ENCODE data around the gene PAFAH1B1.
"Not testable (repeated sequence)": the region's sequence is repeated elsewhere in the genome, so short reads cannot be mapped to it uniquely, and the experiment has no call there.

The PAFAH1B1 gene

DNA sequence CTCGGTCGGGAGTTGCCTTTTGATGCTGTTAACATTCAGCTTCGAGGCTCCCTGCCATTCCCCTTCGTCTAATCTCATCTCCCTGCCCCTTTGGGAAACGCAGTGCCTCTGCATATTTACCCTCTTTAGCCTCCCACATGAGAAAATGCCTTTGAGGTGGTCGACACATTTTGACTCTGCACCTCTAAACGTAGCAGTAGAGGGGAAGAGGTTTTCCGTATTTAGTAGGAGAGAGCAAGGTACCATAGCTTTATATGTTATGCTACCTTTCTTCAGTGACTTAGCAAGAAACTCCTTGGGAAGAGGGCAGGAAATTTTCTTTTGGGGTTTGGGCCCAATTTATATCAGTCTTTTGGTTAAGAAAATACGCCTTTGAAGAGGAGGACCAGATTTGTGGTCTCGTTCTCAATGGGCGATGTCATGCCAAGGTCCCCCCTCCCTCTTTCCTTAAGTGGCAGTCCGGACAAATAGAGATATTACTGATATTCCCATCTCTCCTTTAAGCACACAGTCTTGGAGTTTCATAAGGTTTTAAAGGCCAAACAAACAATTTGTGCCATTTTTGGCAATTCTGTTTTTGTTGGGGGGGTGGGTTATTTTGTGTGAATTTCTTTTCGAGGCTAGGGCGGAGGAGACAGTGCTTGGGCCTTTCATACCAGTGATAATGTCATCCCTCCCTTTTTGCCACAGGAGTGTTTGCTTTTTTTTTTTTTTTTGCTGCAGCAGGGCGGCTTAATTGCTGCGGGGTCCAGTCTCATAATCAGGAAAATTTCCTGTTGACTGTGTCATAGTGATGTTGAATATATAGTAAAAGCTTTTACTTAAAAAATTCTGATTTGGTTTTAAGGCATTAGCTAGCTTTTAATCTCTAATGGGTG is 1.5 kb downstream of the PAFAH1B1 start:
- DNase-seq = no peak

DNA sequence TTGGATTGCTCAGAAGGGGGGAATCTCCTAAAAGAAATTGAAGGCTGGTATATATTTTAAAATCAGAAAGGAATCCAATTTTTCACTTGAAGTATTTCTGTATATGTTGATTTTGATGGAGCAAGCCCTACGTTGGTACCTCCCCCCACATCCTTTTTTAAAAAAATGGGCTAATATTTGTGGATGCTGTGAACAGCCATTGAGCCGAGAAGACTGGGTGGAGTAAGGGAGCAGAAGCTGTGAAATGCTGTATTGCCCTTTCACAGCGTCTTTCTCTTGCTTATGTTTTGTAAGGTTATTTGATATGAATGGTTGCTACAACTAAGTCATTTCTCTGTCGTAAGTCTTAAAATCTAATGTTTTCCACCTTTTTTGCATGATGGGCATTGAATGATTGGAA is 2.3 kb downstream of the PAFAH1B1 start:
- DNase-seq = no peak

DNA sequence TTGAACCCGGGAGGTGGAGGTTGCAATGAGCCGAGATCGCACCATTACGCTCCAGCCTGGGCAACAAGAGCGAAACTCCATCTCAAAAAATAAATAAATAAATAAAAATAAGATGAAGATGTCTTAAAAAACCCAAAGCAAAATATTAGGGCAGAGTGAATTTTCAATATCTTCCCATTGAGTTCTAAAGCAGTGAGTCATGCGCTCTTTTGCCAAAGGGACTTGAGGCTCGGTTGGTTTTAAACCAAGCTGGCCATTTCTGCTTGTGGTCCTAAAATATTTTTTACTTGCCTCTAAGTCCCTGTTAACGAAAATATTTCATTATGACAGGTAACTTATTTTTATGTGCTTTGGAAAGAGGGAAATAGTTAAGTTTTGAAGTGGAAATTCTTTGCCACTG is 4.7 kb downstream of the PAFAH1B1 start:
- DNase-seq = no peak

GRCh38 chr17:2602597-2603017 is 9.2 kb downstream of the PAFAH1B1 start:
- DNase-seq = no peak

GRCh38 chr17:2608350-2608913 is 15.0 kb downstream of the PAFAH1B1 start:
- DNase-seq = no peak

DNA sequence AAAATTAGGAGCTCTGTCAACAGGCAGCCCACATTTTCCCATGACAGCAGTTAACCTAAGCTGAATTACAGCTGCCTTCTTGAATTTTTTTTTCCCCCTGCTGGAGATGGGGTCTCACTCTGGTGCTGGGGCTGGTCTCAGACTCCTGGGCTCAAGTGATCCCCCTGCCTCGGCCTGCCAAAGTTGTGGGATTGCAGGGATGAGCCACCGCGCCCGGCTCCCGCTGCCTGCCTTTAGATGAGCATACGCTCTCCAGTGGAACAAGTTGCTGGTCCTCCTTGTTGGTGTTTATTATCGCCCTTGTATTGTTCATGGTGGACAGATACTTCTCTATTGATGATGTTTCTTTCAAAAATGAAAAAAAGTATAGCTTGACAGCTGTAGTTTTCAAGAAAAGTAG is 15.6 kb downstream of the PAFAH1B1 start:
- DNase-seq = no peak

DNA sequence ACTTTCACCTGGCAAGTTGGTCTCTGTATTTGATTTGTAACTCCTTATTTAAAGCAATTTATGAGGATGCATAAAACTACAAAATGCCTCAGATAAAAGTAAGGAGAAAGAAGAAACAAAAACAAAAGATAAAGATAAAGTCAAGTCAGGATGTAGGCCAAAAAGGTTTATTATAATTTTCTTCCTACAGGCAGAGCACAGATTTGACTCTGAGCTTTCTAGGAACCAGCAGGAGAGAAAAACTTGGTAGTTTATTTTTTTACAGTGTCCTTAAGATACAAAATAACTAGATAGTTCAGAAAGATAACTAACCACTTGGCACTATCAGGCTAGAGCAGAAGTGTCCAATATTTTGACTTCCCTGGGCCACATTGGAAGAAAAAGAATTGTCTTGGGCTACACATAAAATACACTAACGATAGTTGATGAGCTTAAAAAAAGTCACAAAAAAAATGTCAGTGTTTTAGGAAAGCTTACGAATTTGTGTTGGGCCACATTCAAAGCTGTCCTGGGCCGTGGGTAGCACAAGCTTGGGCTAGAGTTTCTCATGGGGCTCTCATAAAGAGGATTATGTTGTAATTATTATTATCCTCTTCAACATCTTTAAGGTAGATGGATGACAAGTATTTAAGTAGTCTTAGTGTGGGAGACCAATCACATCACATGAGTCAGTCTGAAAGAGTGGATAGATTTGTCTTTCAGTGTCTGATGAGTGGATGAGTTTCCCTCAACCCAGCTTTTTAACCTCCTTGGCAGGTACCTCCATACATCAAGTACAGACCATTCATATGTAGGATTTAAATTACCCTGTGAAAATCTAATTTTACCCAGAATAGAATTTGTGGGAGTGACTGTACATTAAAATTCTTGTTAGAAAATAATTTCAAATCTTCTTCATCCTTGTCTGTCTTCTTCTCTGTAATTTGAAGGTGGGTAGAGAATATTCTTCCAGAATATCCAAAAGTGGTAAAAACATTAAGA is 17.0 kb downstream of the PAFAH1B1 start:
- no peak for DNase-seq

DNA sequence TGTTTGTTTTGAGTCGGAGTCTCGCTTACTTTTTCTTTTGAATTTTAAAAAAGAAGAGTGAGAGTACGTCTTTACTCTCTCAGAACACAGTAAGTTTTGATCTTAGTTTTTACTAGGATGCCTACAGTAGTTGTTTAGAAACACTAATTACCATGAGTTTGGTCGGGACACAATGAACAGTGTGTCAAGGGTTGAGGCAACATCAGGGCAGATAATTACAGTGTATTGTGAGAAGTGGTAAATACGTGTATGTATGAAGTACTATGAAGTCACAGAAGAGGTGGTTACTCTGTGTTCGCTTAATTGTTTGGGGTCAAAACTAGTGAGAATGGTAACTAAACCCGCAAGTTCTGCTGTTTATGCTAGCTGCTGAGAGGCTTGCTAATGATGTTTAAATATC is 18.2 kb downstream of the PAFAH1B1 start:
- DNase-seq = no peak

- DNase-seq = no peak
These were observed 19.2 kb downstream of the PAFAH1B1 start for GRCh38 chr17:2612630-2613029.

DNA sequence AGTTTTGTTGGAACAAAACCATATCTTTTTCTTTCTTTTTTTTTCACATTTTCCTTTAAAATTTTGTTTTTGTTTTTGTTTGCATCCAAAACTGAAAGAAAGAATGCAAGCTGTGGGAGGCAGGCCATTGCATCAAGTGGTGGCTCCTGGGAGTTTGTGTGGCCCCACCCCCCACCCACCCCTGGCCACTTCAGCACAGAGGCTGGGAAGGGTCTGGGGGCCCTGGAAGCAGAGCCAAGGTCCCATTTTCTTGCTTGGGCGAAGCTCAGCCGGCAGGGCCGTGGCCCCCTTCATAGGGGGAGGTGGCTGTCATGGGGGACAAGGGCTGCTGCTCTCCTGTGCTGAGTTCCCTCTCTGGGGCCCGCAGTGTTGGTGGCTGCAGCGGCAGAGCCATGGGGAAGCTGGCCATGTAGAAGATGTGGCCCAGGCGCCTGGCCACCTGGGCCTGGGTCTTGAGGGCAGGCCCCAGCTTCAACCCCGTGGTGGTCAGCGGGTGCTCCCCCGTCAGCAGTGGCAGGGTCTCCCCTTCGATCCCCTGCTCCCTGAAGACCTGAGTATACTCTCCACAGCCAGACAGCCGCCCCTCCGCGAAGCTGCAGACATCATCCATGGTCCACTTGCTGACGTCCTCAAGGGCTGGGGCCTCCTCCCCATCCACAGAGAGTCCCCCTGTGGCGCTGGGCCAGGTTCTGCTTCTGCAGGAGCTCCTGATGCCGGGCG is 19.8 kb downstream of the PAFAH1B1 start:
- no peak for DNase-seq

- no peak for DNase-seq
These were observed 22.4 kb downstream of the PAFAH1B1 start for GRCh38 chr17:2615882-2616281.

DNA sequence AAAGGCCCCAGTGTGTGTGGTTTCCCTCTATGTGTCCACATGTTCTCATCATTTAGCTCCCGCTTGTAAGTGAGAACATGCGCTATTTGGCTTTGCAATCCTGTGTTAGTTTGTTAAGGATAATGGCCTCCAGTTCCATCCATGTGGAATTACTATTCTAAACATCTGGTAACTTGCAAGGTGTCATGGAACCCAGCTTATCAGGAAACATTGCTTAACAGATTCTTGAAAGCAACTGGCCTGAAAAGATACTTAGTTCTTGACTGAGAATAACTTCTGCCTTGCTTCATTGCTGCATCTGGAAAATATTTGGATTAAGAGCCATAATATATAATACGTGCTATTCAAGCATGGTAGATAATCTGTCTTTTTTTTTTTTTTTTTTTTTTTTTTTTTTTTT is 27.8 kb downstream of the PAFAH1B1 start:
- DNase-seq = no peak

DNA sequence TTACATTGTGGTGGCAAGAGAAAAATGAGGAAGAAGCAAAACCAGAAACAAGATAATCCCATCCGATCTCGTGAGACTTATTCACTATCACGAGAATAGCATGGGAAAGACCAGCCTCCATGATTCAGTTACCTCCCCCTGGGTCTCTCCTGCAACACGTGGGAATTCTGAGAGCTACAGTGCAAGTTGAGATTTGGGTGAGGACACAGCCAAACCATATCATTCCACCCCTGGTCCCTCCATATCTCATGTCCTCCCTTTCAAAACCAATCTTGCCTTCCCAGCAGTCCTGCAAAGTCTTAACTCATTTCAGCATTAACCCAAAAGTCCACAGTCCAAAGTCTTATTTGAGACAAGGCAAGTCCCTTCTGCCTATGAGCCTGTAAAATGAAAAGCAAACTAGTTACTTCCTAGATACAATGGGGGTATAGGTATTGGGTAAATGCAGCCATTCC is 28.5 kb downstream of the PAFAH1B1 start:
- not testable (repeated sequence) for DNase-seq

GRCh38 chr17:2622721-2623301 is 29.4 kb downstream of the PAFAH1B1 start:
- DNase-seq = not testable (repeated sequence)

DNA sequence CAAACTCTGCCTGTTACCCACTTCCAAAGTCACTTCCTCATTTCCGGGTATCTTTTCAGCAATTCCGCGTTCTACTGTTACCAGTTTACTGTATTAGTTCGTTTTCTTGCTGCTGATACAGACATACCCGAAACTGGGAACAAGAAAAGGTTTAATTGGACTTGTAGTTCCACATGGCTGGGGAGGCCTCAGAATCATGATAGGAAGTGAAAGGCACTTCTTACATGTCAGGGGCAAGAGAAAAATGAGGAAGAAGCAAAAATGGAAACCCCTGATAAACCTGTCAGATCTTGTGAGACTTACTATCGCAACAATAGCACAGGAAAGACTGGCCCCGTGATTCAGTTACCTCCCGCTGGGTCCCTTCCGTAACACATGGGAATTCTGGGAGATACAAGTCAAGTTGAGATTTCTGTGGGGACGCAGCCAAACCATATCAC is 30.9 kb downstream of the PAFAH1B1 start:
- no peak for DNase-seq

DNA sequence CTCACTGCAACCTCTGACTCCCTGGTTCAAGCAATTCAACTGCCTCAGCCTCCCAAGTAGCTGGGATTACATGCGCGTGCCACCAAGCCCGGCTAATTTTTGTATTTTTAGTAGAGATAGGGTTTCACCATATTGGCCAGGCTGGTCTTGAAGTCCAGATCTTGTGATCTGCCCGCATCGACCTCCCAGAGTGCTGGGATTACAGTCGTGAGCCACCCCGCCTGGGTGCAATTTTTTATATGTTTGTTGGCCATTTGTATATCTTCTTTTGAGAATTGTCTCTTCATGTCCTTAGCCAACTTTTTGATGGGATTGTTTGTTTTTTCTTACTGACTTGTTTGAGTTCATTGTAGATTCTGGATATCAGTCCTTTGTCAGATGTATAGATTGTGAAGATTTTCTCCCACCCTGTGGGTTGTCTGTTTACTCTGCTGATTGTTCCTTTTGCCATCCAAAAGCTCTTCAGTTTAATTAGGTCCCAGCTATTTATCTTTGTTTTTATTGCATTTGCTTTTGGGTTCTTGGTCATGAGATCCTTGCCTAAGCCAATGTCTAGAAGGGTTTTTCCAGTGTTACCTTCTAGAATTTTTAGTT is 33.3 kb downstream of the PAFAH1B1 start:
- not testable (repeated sequence) for DNase-seq

DNA sequence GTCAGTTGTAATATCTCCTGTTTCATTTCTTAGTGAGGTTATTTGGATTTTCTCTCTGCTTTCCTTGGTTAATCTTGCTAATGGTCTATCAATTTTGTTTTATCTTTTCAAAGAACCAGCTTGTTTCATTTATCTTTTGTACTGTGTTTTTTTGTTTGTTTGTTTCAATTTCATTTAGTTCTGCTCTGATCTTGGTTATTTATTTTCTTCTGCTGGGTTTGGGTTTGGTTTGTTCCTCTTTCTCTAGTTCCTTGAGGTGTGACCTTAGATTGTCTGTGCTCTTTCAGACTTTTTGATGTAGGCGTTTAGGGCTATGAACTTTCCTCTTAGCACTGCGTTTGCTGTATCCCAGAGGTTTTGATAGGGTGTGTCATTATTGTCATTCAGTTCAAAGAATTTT is 35.5 kb downstream of the PAFAH1B1 start:
- DNase-seq = not testable (repeated sequence)

DNA sequence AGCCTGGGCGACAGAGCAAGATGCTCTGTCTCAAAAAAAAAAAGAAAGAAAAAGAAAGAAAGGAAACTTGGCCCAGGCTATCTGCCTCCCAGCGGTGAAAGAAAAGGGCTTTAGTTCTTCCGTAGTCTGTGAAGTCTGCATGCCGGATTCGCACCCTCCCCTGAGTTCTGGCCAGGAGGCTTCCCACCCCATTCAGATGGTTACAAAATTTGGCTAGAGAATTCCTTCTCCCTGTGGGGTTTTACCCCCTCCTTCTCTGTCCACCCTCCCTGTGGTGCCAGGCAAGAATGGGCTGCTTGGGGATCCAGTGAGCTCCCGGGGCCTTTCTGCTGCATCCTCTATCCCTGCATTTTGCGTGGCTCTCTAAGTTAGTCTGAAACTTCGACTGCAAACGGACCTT is 37.8 kb downstream of the PAFAH1B1 start:
- no peak for DNase-seq

- DNase-seq = no peak
These were observed 41.0 kb downstream of the PAFAH1B1 start for GRCh38 chr17:2634361-2634960.

- no peak for DNase-seq
These were observed 41.8 kb downstream of the PAFAH1B1 start for GRCh38 chr17:2635241-2635640.

DNA sequence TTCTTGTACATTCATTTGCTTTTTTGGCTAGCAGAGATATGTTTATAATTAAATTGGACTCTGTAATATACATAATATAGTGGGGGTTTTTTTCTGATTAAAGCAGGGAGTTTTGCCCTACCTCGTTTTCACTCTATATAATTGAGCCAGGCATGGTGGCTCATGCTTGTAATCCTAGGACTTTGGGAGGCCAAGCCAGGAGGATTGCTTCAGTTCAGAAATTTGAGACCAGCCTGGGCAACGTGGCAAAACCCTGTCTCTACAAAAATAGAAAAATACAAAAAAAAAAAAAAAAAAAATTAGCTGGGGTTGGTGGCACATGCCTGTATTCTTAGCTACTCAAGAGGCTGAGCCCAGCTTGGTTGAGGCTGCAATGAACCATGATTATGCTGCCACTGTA is 42.2 kb downstream of the PAFAH1B1 start:
- no peak for DNase-seq

Data from activated gamma-delta T cell treated with Interleukin-2 at 50 U/mL for 16 hours (primary cell).